HEK293T (cell line): ENCODE measurements around the gene RBFOX1.

Experiments used
- BHLHE40 ChIP-seq: fragments of 450-650 bp; IDR thresholded peaks from 2 replicates; pipeline ENCODE4 v1.6.1; 2016; ENCODE audit warnings: mild to moderate bottlenecking, moderate library complexity, borderline replicate concordance
- CTBP1 ChIP-seq: fragments of 450-650 bp; IDR thresholded peaks from 2 replicates; pipeline ENCODE4 v1.6.1; 2016; ENCODE audit warnings: borderline replicate concordance
- ELF4 ChIP-seq: fragments of 450-650 bp; IDR thresholded peaks from 2 replicates; pipeline ENCODE4 v1.6.1; 2017; ENCODE audit warnings: antibody characterized with exemption
- FOXA1 ChIP-seq: fragments of 450-650 bp; IDR thresholded peaks from 2 replicates; pipeline ENCODE4 v1.6.1; 2016; ENCODE audit warnings: mild to moderate bottlenecking
- FOXM1 ChIP-seq: fragments of 450-650 bp; IDR thresholded peaks from 2 replicates; pipeline ENCODE4 v1.6.1; 2017; ENCODE audit warnings: mild to moderate bottlenecking, borderline replicate concordance
- LEF1 ChIP-seq: fragments of 450-650 bp; IDR thresholded peaks from 2 replicates; pipeline ENCODE4 v1.6.1; 2017; ENCODE audit warnings: mild to moderate bottlenecking, borderline replicate concordance
- NFRKB ChIP-seq: fragments of 450-650 bp; IDR thresholded peaks from 2 replicates; pipeline ENCODE4 v1.6.1; 2016; ENCODE audit warnings: mild to moderate bottlenecking, moderate library complexity
- SP1 ChIP-seq: fragments of 450-650 bp; IDR thresholded peaks from 2 replicates; pipeline ENCODE4 v1.6.1; 2017
- SUZ12 ChIP-seq: fragments of 450-650 bp; IDR thresholded peaks from 2 replicates; pipeline ENCODE4 v1.6.1; 2016; ENCODE audit warnings: mild to moderate bottlenecking
- ZNF384 ChIP-seq: fragments of 450-650 bp; IDR thresholded peaks from 2 replicates; pipeline ENCODE4 v1.6.1; 2016
- TF ChIP-seq, protein P1 (sequence below): fragments of 450-650 bp; IDR thresholded peaks from 2 replicates; pipeline ENCODE4 v1.6.1; 2016

DNA sequence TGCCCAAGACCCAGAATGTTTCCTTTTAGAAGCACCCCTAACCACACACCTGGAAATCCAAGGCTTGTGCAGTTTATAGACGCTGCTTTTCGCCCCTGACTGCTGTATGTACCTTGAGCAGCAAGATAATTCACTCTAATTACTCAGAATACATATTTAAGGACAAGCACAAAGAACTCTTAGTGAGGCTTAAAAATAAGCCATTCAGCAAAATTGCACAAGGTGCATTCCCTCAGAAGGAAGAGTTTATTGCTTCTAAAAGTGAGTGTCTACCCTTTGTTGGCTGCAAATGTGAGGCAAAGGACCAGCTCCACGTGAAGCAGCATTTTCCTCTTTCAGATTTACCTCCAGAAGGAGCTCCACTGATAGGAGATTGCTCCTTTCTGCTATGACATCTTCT, 208.4 kb downstream of the RBFOX1 start:
- TF ChIP-seq ELF4 (no peak), FOXM1 (no peak), LEF1 (no peak), BHLHE40 (no peak), ZNF384 (no peak), CTBP1 (no peak), SUZ12 (no peak), SP1 (no peak), FOXA1 (no peak), NFRKB (no peak)
- TF ChIP-seq, protein P1, sequence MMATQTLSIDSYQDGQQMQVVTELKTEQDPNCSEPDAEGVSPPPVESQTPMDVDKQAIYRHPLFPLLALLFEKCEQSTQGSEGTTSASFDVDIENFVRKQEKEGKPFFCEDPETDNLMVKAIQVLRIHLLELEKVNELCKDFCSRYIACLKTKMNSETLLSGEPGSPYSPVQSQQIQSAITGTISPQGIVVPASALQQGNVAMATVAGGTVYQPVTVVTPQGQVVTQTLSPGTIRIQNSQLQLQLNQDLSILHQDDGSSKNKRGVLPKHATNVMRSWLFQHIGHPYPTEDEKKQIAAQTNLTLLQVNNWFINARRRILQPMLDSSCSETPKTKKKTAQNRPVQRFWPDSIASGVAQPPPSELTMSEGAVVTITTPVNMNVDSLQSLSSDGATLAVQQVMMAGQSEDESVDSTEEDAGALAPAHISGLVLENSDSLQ: no peak
